IPS DF 6.9 (cell line): Measurements from ENCODE around the gene EEIG2.

Source experiments
- DNase-seq: peaks from one replicate; pipeline ENCODE4 v3.0.0-alpha.2; 2013; ENCODE audit warnings: low read depth, low spot score
- H3K27ac ChIP-seq: one replicate; pipeline ENCODE4 v1.5.1; 2013; ENCODE audit warnings: low read length, control low read depth
- H3K27me3 ChIP-seq: 2 replicates; pipeline ENCODE4 v1.6.1; 2013; ENCODE audit warnings: mild to moderate bottlenecking, low read length; ENCODE audit not compliant: control insufficient read depth, insufficient read depth
- H3K36me3 ChIP-seq: 2 replicates; pipeline ENCODE4 v1.6.1; 2013; ENCODE audit warnings: low read length; ENCODE audit not compliant: control insufficient read depth, insufficient read depth
- H3K4me1 ChIP-seq: 2 replicates; pipeline ENCODE4 v1.6.1; 2013; ENCODE audit warnings: low read length; ENCODE audit not compliant: control insufficient read depth, insufficient read depth
- H3K4me3 ChIP-seq: 2 replicates; pipeline ENCODE4 v1.5.1; 2013; ENCODE audit warnings: mild to moderate bottlenecking, low read length
- H3K9me3 ChIP-seq: 2 replicates; pipeline ENCODE4 v1.6.1; 2013; ENCODE audit warnings: low read length, inconsistent platforms; ENCODE audit not compliant: control insufficient read depth, insufficient read depth
- WGBS: extraction: QIAGEN DNeasy Blood & Tissue Kit; methylation state at CpG from one replicate; pipeline ENCODE4 v1.1.7; 2013; ENCODE audit warnings: mixed read lengths, missing lambda C conversion rate; ENCODE audit not compliant: insufficient read length, insufficient coverage; 5-methylcytosine and 5-hydroxymethylcytosine counted together

The EEIG2 gene

GRCh38 chr1:108583757-108584427 is 24.0 kb downstream of the EEIG2 start:
- H3K27ac ChIP-seq = no peak overlapping the region
- no CpG with 5 or more reads among the region's 4 CpGs for WGBS
- no peaks in the 10 kb centered on the region for H3K9me3 ChIP-seq
- H3K4me3 ChIP-seq = no peak overlapping the region
- no peaks in the 10 kb centered on the region for H3K27me3 ChIP-seq
- no peaks in the 10 kb centered on the region for H3K4me1 ChIP-seq
- H3K36me3 ChIP-seq = no peaks in the 10 kb centered on the region
- DNase-seq = no peak

GRCh38 chr1:108584428-108584856 is 24.5 kb downstream of the EEIG2 start:
- WGBS = no CpG with 5 or more reads among the region's 5 CpGs
- no peak for DNase-seq
- H3K4me1 ChIP-seq = no peaks in the 10 kb centered on the region
- no peaks in the 10 kb centered on the region for H3K36me3 ChIP-seq
- H3K27me3 ChIP-seq = no peaks in the 10 kb centered on the region
- no peak overlapping the region for H3K27ac ChIP-seq
- no peaks in the 10 kb centered on the region for H3K9me3 ChIP-seq
- H3K4me3 ChIP-seq = no peak overlapping the region

- no CpG with 5 or more reads among the region's 1 CpG for WGBS
- Histone ChIP-seq H3K9me3 (no peaks in the 10 kb centered on the region), H3K27me3 (no peaks in the 10 kb centered on the region), H3K36me3 (no peaks in the 10 kb centered on the region), H3K27ac (no peak overlapping the region), H3K4me1 (no peaks in the 10 kb centered on the region; the same call in 1 of the 2 replicates), H3K4me3 (no peak overlapping the region)
- no peak for DNase-seq
Measured at GRCh38 chr1:108585313-108585712, 25.4 kb downstream of the EEIG2 start.

DNA sequence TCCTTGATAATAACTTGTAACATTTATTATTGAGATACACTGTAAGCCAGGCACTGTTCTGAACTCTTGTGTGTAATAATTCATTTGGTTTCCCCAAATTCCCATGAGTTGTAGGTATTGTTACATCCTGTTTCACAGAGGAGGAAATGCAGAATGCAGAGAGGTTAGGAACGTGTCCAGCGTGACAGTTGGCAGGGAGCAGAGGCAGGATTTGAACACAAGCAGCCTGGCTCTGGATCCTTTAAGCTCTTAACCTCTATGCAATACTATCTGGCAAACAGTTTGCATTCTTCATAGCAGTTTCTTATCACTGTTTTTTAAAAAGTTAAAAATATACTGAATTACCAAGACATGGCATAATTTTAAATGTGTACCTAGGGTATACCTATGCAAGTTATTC is 30.5 kb downstream of the EEIG2 start:
- Histone ChIP-seq H3K4me1 (peaks cover 1% of the 10 kb centered on the region; the same call in 1 of the 2 replicates), H3K27me3 (no peaks in the 10 kb centered on the region), H3K4me3 (no peak overlapping the region), H3K36me3 (no peaks in the 10 kb centered on the region), H3K27ac (no peak overlapping the region), H3K9me3 (no peaks in the 10 kb centered on the region)
- no peak for DNase-seq
- no CpG with 5 or more reads among the region's 2 CpGs for WGBS

DNA sequence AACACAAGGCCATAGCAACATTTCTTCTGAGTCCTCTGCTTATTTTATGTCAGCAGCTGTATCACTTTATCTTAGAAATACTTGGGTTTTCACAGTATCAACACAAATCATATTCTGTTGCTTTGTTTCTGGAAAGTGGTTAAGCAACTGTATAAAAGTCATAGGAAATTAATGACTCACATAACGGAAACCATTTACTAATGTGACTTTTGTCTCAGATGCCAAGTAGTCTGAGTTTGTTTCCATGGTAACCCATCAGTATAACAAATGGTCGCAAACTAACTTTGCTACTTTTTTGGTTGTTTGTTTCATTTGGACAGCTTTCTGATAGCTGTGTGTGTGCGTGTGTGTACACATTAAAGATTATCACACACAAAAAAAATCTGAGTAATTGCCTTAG is 31.1 kb downstream of the EEIG2 start:
- Histone ChIP-seq H3K27me3 (no peaks in the 10 kb centered on the region), H3K9me3 (no peaks in the 10 kb centered on the region), H3K4me1 (peaks cover 1% of the 10 kb centered on the region; the same call in 1 of the 2 replicates), H3K36me3 (no peaks in the 10 kb centered on the region), H3K27ac (no peak overlapping the region), H3K4me3 (no peak overlapping the region)
- WGBS = no CpG with 5 or more reads among the region's 3 CpGs
- DNase-seq = no peak

DNA sequence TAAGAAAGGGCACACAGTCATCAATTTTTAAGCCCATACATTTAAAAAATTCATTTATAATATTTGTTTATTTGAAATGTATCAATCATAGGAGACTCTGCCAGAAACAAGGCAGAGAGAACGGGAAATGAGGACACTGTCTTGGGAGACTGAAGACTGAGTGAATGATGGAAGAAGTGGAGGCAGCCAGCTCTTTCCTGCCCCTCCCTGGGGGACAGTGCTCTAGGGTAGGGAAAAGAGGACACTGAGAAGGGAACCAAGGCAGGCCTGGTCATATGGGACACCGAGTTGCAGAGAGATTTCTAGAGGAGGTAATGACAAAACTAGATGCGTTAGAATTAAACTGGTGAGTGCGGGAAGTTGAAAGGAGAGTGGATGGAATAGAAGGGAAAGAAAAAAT is 31.6 kb downstream of the EEIG2 start:
- no peak overlapping the region for H3K4me3 ChIP-seq
- peaks cover 1% of the 10 kb centered on the region; the same call in 1 of the 2 replicates for H3K4me1 ChIP-seq
- H3K9me3 ChIP-seq = no peaks in the 10 kb centered on the region
- no peak overlapping the region for H3K27ac ChIP-seq
- WGBS = 100% methylated on average over 2 of the region's 4 CpGs
- no peak for DNase-seq
- H3K36me3 ChIP-seq = no peaks in the 10 kb centered on the region
- H3K27me3 ChIP-seq = no peaks in the 10 kb centered on the region

DNA sequence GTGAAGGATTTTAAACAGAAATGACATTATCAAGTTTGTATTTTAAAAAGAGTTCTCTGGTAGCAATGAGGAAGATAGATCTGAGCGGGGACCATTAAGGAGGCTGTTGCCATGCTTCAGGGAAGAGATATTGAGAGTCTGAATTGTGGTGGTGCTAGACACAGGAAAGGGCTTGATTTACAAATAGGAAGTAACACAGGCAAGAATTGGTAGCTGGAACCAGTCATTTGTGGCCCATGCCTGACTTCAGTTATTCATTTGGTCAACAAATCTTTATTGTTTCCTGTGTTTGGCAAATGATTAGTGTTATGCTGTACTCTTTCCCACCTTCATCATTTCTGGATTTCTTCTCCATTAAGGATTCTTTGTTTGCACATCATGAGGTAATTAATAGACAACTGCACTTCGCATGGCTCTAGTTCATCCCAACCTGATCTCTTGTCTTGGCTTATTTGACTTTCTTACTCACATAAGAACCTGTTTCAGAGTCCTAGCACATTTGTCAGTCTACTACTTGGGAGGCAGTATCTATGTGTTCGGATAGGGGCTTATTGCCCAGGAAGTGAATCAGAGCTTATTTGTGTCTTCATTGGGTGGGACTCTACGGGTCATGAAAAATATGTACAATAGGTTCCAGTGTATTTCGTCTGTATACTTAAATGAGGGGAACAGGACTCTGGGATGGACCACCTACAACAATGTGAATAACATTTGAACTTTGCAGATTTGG is 32.3 kb downstream of the EEIG2 start:
- H3K27me3 ChIP-seq = no peaks in the 10 kb centered on the region
- H3K27ac ChIP-seq = no peak overlapping the region
- no CpG with 5 or more reads among the region's 5 CpGs for WGBS
- no peaks in the 10 kb centered on the region for H3K36me3 ChIP-seq
- peaks cover 1% of the 10 kb centered on the region; the same call in 1 of the 2 replicates for H3K4me1 ChIP-seq
- no peak overlapping the region for H3K4me3 ChIP-seq
- H3K9me3 ChIP-seq = no peaks in the 10 kb centered on the region
- DNase-seq = no peak

- Histone ChIP-seq H3K27me3 (no peaks in the 10 kb centered on the region), H3K36me3 (no peaks in the 10 kb centered on the region), H3K9me3 (no peaks in the 10 kb centered on the region), H3K27ac (no peak overlapping the region), H3K4me3 (no peak overlapping the region), H3K4me1 (peaks cover 1% of the 10 kb centered on the region; the same call in 1 of the 2 replicates)
- no CpG with 5 or more reads among the region's 2 CpGs for WGBS
- DNase-seq = no peak
Measured at GRCh38 chr1:108593448-108593847, 33.5 kb downstream of the EEIG2 start.

DNA sequence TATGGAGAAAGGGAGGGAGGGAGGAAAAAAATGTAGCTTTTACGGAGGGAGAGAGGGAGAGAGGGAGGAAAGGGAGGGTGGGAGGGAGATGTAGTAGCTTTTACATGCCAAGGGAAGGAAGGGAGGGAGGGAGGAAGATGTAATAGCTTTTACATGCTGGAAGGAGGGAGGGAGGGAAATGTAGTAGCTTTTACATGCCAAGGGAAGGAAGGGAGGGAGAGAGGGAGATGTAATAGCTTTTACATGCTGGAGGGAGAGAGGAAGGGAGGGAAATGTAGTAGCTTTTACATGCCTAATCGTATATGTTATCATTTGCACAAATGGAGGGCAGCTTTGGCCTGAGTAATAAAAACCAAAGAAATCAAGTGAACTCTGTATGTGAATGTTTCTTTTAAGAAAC is 35.6 kb downstream of the EEIG2 start:
- H3K4me3 ChIP-seq = no peak overlapping the region
- no peak for DNase-seq
- H3K27ac ChIP-seq = no peak overlapping the region
- H3K9me3 ChIP-seq = no peaks in the 10 kb centered on the region
- H3K4me1 ChIP-seq = no peaks in the 10 kb centered on the region
- no CpG with 5 or more reads among the region's 2 CpGs for WGBS
- H3K27me3 ChIP-seq = no peaks in the 10 kb centered on the region
- no peaks in the 10 kb centered on the region for H3K36me3 ChIP-seq

GRCh38 chr1:108597041-108597440 is 37.1 kb downstream of the EEIG2 start:
- Histone ChIP-seq H3K4me3 (no peak overlapping the region), H3K9me3 (no peaks in the 10 kb centered on the region), H3K4me1 (no peaks in the 10 kb centered on the region), H3K27ac (no peak overlapping the region), H3K36me3 (no peaks in the 10 kb centered on the region), H3K27me3 (no peaks in the 10 kb centered on the region)
- DNase-seq = no peak

DNA sequence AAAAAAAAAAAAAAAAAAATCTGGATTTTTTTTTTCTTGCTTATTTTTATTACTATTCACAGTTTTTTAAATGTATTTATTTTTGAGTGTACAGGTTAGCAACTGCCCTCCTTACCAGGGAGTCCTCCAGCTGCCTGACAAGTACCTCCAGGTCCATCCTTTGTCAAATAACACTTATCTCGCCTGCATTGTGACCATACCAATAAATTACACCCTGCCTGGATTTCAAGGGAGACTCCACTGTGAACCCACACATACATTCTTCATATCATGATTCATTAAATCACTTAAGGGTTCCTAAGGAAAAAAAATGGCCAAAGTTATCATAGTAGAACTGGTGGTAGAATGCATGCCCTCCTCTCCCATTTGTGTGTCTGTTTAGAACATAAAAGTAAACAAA is 38.4 kb downstream of the EEIG2 start:
- WGBS = no CpG with 5 or more reads among the region's 1 CpG
- no peaks in the 10 kb centered on the region for H3K27me3 ChIP-seq

More for the DNA sequence above, 38.4 kb downstream of the EEIG2 start:
- Histone ChIP-seq H3K36me3 (no peaks in the 10 kb centered on the region), H3K4me3 (no peak overlapping the region), H3K27ac (no peak overlapping the region), H3K9me3 (no peaks in the 10 kb centered on the region), H3K4me1 (no peaks in the 10 kb centered on the region)
- DNase-seq = no peak
